ENCODE results near the gene AGPAT1.
"Not testable (repeated sequence)": the region's sequence is repeated elsewhere in the genome, so short reads cannot be mapped to it uniquely, and the experiment has no call there.

The AGPAT1 gene

GRCh38 chr6:32175711-32176475 is at the start of gene AGPAT1:
Gene AGPAT1 (minus strand): TSS chr6:32176084. CDS start chr6:32171496, 4,588 bp downstream.
- DNase-seq (ENCODE audit: low read depth, low spot score), result peak; percentile 99

GRCh38 chr6:32224696-32225095 is 48.8 kb upstream of the AGPAT1 start:
- no peak for DNase-seq (ENCODE audit: low read depth, low spot score)

GRCh38 chr6:32223258-32224235 is 47.7 kb upstream of the AGPAT1 start, which contains the start of gene NOTCH4:
Gene NOTCH4 (minus strand): TSS chr6:32224067. CDS start chr6:32223928, 139 bp downstream.
- no peak for DNase-seq (ENCODE audit: low read depth, low spot score)

GRCh38 chr6:32222333-32223230 is 46.7 kb upstream of the AGPAT1 start:
- DNase-seq (ENCODE audit: low read depth, low spot score), result no peak

- no peak for DNase-seq (ENCODE audit: low read depth, low spot score)
These were observed 44.1 kb upstream of the AGPAT1 start for GRCh38 chr6:32220021-32220420.

- no peak for DNase-seq (ENCODE audit: low read depth, low spot score)
These were observed 42.3 kb upstream of the AGPAT1 start for GRCh38 chr6:32218167-32218566.

GRCh38 chr6:32216998-32217397 is 41.1 kb upstream of the AGPAT1 start:
- DNase-seq (ENCODE audit: low read depth, low spot score), result no peak

GRCh38 chr6:32216285-32216684 is 40.4 kb upstream of the AGPAT1 start:
- no peak for DNase-seq (ENCODE audit: low read depth, low spot score)

GRCh38 chr6:32215617-32216016 is 39.7 kb upstream of the AGPAT1 start:
- no peak for DNase-seq (ENCODE audit: low read depth, low spot score)

- no peak for DNase-seq (ENCODE audit: low read depth, low spot score)
These were observed 38.2 kb upstream of the AGPAT1 start for GRCh38 chr6:32214126-32214525.

GRCh38 chr6:32213649-32214048 is 37.8 kb upstream of the AGPAT1 start:
- DNase-seq (ENCODE audit: low read depth, low spot score), result no peak

- no peak for DNase-seq (ENCODE audit: low read depth, low spot score)
These were observed 36.3 kb upstream of the AGPAT1 start for GRCh38 chr6:32212076-32212760.

- not testable (repeated sequence) for DNase-seq (ENCODE audit: low read depth, low spot score)
These were observed 35.5 kb upstream of the AGPAT1 start for GRCh38 chr6:32211432-32211831.

- no peak for DNase-seq (ENCODE audit: low read depth, low spot score)
These were observed 34.3 kb upstream of the AGPAT1 start for GRCh38 chr6:32210191-32210601.

- DNase-seq (ENCODE audit: low read depth, low spot score), result no peak
These were observed 33.1 kb upstream of the AGPAT1 start for GRCh38 chr6:32208996-32209395.

GRCh38 chr6:32204268-32204715 is 28.4 kb upstream of the AGPAT1 start:
- no peak for DNase-seq (ENCODE audit: low read depth, low spot score)

- DNase-seq (ENCODE audit: low read depth, low spot score), result peak; percentile 46
These were observed 27.8 kb upstream of the AGPAT1 start for GRCh38 chr6:32203426-32204267.

- no peak for DNase-seq (ENCODE audit: low read depth, low spot score)
These were observed 26.3 kb upstream of the AGPAT1 start for GRCh38 chr6:32202186-32202585.

- no peak for DNase-seq (ENCODE audit: low read depth, low spot score)
These were observed 25.0 kb upstream of the AGPAT1 start for GRCh38 chr6:32200711-32201475.

Data from astrocyte of the hippocampus (primary cell).